HepG2 (cell line): ENCODE data around the gene IRF3. TPM values are rescaled to one million over a fixed set of nuclear protein-coding genes. Genes with fewer than 3 reads are reported as not detected.

Source experiments
- ATF7 ChIP-seq, 2 experiments: fragments of 450-650 bp in 1 of 2; sonication (generic) in 1 of 2; formaldehyde crosslinking in 1 of 2; IDR thresholded peaks; 2 replicates each; pipeline versions ENCODE4 v1.4.0 to v1.6.1; 2016 to 2020; ENCODE audit warnings: antibody characterized with exemption in 1 of 2, mild to moderate bottlenecking in 1 of 2, missing genetic modification reagents in 1 of 2
- FIP1L1 ChIP-seq: fragments of 200-400 bp; formaldehyde crosslinking; IDR thresholded peaks from 2 replicates; pipeline ENCODE4 v1.6.1; 2018; ENCODE audit warnings: low read depth, mild to moderate bottlenecking, low read length, moderate library complexity, borderline replicate concordance; ENCODE audit not compliant: insufficient read depth
- HCFC1 ChIP-seq: fragments of 150-350 bp; IDR thresholded peaks from 2 replicates; pipeline ENCODE4 v1.6.1; 2014; ENCODE audit warnings: low read depth, low read length
- KAT7 ChIP-seq: IDR thresholded peaks from 2 replicates; pipeline ENCODE4 v1.6.1; 2018; ENCODE audit warnings: borderline replicate concordance, missing compliant biosample characterization
- KLF6 ChIP-seq: IDR thresholded peaks from 2 replicates; pipeline ENCODE4 v1.8.0; 2016; ENCODE audit warnings: missing biosample characterization, missing genetic modification reagents
- MAFF ChIP-seq: IDR thresholded peaks from 2 replicates; pipeline ENCODE4 v1.6.1; 2011; ENCODE audit warnings: low read depth, low read length, improper control_type of control experiment
- MTF1 ChIP-seq: sonication (generic); formaldehyde crosslinking; IDR thresholded peaks from 2 replicates; pipeline ENCODE4 v1.5.0; 2020; ENCODE audit warnings: missing genetic modification reagents
- NFKB2 ChIP-seq: sonication (generic); formaldehyde crosslinking; IDR thresholded peaks from 2 replicates; pipeline ENCODE4 v1.4.0; 2020; ENCODE audit warnings: missing genetic modification reagents, borderline replicate concordance
- SP5 ChIP-seq: IDR thresholded peaks from 2 replicates; pipeline ENCODE4 v1.6.1; 2016; ENCODE audit warnings: low read depth, borderline replicate concordance
- TBX2 ChIP-seq: sonication (generic); formaldehyde crosslinking; IDR thresholded peaks from 2 replicates; pipeline ENCODE4 v1.5.0; 2020; ENCODE audit warnings: missing genetic modification reagents, mild to moderate bottlenecking, borderline replicate concordance
- TCF12 ChIP-seq, 2 experiments: fragments of 450-650 bp in 1 of 2; sonication (generic) in 1 of 2; formaldehyde crosslinking in 1 of 2; IDR thresholded peaks; 2 replicates each; pipeline versions ENCODE4 v1.6.1 to v1.8.0; 2017 to 2022; ENCODE audit warnings: antibody characterized with exemption in 1 of 2, mild to moderate bottlenecking in 1 of 2, missing genetic modification reagents in 1 of 2, moderate library complexity in 1 of 2
- ZMYM3 ChIP-seq: sonication (generic); formaldehyde crosslinking; IDR thresholded peaks from 2 replicates; pipeline ENCODE4 v1.5.1; 2020; ENCODE audit warnings: mild to moderate bottlenecking, missing genetic modification reagents
- polyA plus RNA-seq, 8 experiments: library from polyadenylated mRNA; depleted of rRNA in 3 of 8; stranded (reverse) in 7 of 8; unstranded in 1 of 8; fragments of >200 nt; fragmentation: Illumina TruSeq in 4 of 8; extraction: Trizol in 4 of 8; gene quantifications; 2 replicates each; pipeline versions ENCODE4 v1.2.1 to v1.2.3, GENCODE V29; 2011 to 2016; ENCODE audit warnings: low read depth in 4 of 8, missing spikeins in 1 of 8, mixed read lengths in 1 of 8; ENCODE audit not compliant: insufficient read depth in 1 of 8
- total RNA-seq, 5 experiments: library from RNA; depleted of rRNA; stranded (reverse); fragments of >200 nt; fragmentation: Illumina TruSeq; extraction: Trizol; gene quantifications; 2 replicates each; pipeline ENCODE4 v1.2.3, GENCODE V29; 2016; ENCODE audit warnings: low read depth in 1 of 5
- TF ChIP-seq, protein P1 (sequence below): sonication (generic); formaldehyde crosslinking; IDR thresholded peaks from 2 replicates; pipeline ENCODE4 v1.4.0; 2020; ENCODE audit warnings: missing genetic modification reagents, borderline replicate concordance
- TF ChIP-seq, protein P2 (sequence below): sonication (generic); formaldehyde crosslinking; IDR thresholded peaks from 2 replicates; pipeline ENCODE4 v1.4.0; 2020; ENCODE audit warnings: missing genetic modification reagents
- TF ChIP-seq, protein P3 (sequence below): sonication (generic); formaldehyde crosslinking; IDR thresholded peaks from 2 replicates; pipeline ENCODE4 v1.4.0; 2020; ENCODE audit warnings: missing genetic modification reagents
- TF ChIP-seq, protein P4 (sequence below): sonication (generic); formaldehyde crosslinking; conservative IDR thresholded peaks from 2 replicates; pipeline ENCODE4 v1.5.0; 2020; ENCODE audit warnings: missing genetic modification reagents

The IRF3 gene
- total and polyA plus RNA-seq, 2 of the 13 experiments (the other 11 are each of a cell fraction or from before 2014, with no cell fraction given): 61.9 to 65.5 TPM

DNA sequence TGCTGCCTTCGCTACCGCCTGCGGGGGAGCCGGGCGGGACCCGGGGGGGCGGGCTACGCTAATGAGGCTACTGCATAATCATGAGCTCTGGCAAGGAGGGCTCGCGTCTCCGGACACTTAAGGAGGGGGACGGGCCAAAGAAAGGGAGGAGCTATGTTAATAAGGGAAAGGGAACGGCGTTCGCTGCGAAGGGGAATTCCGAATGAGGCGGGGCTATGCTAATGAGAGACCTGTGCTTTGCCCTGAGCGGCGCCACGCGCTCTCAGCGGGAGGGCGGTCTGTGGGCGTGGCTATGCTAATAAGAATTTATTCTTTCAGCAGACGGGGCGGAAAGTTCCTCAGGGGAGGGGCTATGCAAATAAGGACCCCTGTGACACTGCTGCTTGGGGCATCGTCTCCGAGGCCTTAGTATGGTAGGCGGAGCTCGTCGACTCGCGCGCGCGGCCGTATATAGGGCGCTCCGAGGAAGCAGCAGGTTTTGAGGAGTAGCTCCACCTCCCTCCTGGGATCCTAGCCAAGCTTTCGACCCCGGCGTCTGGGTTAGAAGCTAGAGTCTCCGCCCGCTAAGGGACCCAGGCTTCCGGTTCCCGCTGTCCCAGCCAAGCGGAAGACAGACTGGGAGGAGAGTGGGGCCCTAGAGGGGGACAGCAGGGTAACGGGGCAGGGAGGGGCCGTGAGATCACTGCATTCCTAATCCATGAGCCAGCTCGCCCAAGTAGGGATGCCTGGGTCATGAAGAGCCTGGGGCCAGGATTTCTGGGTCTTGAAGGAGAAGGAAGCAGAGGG is 25.4 kb downstream of the IRF3 start, which contains the start of gene RRAS (continued):
- TF ChIP-seq, protein P1, sequence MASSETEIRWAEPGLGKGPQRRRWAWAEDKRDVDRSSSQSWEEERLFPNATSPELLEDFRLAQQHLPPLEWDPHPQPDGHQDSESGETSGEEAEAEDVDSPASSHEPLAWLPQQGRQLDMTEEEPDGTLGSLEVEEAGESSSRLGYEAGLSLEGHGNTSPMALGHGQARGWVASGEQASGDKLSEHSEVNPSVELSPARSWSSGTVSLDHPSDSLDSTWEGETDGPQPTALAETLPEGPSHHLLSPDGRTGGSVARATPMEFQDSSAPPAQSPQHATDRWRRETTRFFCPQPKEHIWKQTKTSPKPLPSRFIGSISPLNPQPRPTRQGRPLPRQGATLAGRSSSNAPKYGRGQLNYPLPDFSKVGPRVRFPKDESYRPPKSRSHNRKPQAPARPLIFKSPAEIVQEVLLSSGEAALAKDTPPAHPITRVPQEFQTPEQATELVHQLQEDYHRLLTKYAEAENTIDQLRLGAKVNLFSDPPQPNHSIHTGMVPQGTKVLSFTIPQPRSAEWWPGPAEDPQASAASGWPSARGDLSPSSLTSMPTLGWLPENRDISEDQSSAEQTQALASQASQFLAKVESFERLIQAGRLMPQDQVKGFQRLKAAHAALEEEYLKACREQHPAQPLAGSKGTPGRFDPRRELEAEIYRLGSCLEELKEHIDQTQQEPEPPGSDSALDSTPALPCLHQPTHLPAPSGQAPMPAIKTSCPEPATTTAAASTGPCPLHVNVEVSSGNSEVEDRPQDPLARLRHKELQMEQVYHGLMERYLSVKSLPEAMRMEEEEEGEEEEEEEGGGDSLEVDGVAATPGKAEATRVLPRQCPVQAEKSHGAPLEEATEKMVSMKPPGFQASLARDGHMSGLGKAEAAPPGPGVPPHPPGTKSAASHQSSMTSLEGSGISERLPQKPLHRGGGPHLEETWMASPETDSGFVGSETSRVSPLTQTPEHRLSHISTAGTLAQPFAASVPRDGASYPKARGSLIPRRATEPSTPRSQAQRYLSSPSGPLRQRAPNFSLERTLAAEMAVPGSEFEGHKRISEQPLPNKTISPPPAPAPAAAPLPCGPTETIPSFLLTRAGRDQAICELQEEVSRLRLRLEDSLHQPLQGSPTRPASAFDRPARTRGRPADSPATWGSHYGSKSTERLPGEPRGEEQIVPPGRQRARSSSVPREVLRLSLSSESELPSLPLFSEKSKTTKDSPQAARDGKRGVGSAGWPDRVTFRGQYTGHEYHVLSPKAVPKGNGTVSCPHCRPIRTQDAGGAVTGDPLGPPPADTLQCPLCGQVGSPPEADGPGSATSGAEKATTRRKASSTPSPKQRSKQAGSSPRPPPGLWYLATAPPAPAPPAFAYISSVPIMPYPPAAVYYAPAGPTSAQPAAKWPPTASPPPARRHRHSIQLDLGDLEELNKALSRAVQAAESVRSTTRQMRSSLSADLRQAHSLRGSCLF (CRISPR knock-in tag): no peak
- TF ChIP-seq TCF12 (IDR thresholded peaks at IDR 0.05) (no peak), TCF12 (CRISPR knock-in tag; IDR thresholded peaks at IDR 0.05) (no peak), FIP1L1 (0 out of 2 replicates have a peak, but pooled peaks have one; percentile 24), HCFC1 (peak; percentile 48; the same call in 1 of the 2 replicates), SP5 (CRISPR knock-in tag) (peak; percentile 86), TBX2 (CRISPR knock-in tag) (peak; percentile 75; the same call in 1 of the 2 replicates), ATF7 (IDR thresholded peaks at IDR 0.05) (peak; percentile 69), ATF7 (CRISPR knock-in tag; IDR thresholded peaks at IDR 0.05) (peak; percentile 96), KAT7 (CRISPR knock-in tag) (no peak), MAFF (peak; percentile 24; the same call in 1 of the 2 replicates), ZMYM3 (CRISPR knock-in tag) (no peak), NFKB2 (no peak), KLF6 (CRISPR knock-in tag) (no peak), MTF1 (CRISPR knock-in tag) (no peak)
- TF ChIP-seq, protein P2, sequence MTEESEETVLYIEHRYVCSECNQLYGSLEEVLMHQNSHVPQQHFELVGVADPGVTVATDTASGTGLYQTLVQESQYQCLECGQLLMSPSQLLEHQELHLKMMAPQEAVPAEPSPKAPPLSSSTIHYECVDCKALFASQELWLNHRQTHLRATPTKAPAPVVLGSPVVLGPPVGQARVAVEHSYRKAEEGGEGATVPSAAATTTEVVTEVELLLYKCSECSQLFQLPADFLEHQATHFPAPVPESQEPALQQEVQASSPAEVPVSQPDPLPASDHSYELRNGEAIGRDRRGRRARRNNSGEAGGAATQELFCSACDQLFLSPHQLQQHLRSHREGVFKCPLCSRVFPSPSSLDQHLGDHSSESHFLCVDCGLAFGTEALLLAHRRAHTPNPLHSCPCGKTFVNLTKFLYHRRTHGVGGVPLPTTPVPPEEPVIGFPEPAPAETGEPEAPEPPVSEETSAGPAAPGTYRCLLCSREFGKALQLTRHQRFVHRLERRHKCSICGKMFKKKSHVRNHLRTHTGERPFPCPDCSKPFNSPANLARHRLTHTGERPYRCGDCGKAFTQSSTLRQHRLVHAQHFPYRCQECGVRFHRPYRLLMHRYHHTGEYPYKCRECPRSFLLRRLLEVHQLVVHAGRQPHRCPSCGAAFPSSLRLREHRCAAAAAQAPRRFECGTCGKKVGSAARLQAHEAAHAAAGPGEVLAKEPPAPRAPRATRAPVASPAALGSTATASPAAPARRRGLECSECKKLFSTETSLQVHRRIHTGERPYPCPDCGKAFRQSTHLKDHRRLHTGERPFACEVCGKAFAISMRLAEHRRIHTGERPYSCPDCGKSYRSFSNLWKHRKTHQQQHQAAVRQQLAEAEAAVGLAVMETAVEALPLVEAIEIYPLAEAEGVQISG (CRISPR knock-in tag): peak; percentile 75
- TF ChIP-seq, protein P3, sequence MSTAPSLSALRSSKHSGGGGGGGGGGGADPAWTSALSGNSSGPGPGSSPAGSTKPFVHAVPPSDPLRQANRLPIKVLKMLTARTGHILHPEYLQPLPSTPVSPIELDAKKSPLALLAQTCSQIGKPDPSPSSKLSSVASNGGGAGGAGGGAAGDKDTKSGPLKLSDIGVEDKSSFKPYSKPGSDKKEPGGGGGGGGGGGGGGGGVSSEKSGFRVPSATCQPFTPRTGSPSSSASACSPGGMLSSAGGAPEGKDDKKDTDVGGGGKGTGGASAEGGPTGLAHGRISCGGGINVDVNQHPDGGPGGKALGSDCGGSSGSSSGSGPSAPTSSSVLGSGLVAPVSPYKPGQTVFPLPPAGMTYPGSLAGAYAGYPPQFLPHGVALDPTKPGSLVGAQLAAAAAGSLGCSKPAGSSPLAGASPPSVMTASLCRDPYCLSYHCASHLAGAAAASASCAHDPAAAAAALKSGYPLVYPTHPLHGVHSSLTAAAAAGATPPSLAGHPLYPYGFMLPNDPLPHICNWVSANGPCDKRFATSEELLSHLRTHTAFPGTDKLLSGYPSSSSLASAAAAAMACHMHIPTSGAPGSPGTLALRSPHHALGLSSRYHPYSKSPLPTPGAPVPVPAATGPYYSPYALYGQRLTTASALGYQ: no peak
- TF ChIP-seq, protein P4, sequence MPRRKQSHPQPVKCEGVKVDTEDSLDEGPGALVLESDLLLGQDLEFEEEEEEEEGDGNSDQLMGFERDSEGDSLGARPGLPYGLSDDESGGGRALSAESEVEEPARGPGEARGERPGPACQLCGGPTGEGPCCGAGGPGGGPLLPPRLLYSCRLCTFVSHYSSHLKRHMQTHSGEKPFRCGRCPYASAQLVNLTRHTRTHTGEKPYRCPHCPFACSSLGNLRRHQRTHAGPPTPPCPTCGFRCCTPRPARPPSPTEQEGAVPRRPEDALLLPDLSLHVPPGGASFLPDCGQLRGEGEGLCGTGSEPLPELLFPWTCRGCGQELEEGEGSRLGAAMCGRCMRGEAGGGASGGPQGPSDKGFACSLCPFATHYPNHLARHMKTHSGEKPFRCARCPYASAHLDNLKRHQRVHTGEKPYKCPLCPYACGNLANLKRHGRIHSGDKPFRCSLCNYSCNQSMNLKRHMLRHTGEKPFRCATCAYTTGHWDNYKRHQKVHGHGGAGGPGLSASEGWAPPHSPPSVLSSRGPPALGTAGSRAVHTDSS: no peak
